GM10248 (cell line): ENCODE results near the gene ZNF784.

Experiments
- CTCF ChIA-PET: fragments of 300-600 bp; sonication (Branson Sonifier 250); formaldehyde crosslinking; extraction: SDS; loops from one replicate; lab custom pipeline; 2021; ENCODE audit warnings: antibody characterized with exemption; lab: Yijun Ruan, JAX
- POLR2A ChIA-PET: fragments of 350-650 bp; sonication (Branson Sonifier 250); formaldehyde crosslinking; extraction: SDS; loops from one replicate; lab custom pipeline; 2020; ENCODE audit warnings: antibody characterized with exemption; lab: Yijun Ruan, JAX
- DNase-seq: peaks from one replicate; pipeline ENCODE4 v3.0.0; 2012; ENCODE audit errors: extremely low spot score
- TF ChIP-seq, protein P1 (sequence below): IDR thresholded peaks from 2 replicates; pipeline ENCODE4 v1.5.1; 2012; ENCODE audit warnings: mild to moderate bottlenecking, low read depth; ENCODE audit errors: extremely low read depth, missing control alignments, control extremely low read depth

ZNF784 gene

DNA sequence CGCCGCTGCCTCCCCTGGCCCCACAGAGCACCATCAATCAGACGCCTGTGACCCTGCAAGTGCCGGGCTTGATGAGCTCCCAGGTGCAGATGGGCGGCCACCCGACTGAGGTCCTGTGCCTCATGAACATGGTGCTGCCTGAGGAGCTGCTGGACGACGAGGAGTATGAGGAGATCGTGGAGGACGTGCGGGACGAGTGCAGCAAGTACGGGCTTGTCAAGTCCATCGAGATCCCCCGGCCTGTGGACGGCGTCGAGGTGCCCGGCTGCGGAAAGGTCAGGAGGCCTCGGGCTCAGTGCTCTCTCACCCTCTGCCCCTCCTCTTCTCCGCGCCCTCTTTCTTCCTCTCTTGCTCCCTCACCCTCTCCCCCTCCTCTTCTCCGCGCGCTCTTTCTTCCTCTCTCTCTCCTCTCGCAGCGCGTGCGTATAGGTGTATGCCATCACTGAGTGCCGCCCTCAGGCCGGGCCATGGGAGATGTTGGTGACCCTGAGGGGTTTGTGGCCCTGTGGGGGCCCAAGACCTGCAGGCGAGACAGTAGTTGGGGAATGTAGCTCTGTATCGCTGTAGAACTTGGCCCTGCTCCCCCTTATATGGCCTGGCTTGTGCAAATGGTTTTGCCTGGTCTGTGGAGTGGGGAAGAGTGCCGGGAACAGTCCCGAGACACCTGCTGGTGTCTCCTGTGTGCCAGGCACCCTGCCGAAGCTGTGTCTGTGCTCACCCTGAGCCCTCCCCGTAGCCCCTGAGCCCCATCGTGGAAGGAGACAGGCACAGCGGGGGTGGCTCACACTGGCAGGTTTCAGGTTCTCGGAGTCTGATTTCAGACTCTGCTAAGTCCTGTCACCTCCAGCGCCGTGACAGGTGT, 45.3 kb upstream of the ZNF784 start:
- POLR2A ChIA-PET, result interaction anchor here (0.7 kb wide), 1 partner anchor 13 kb away, joined by 3 read pairs; no protein-coding TSS in a partner anchor
- CTCF ChIA-PET, result interaction anchor here (1.7 kb wide), 1 partner anchor 37 kb away, joined by 7 read pairs; no protein-coding TSS in a partner anchor
- TF ChIP-seq, protein P1, sequence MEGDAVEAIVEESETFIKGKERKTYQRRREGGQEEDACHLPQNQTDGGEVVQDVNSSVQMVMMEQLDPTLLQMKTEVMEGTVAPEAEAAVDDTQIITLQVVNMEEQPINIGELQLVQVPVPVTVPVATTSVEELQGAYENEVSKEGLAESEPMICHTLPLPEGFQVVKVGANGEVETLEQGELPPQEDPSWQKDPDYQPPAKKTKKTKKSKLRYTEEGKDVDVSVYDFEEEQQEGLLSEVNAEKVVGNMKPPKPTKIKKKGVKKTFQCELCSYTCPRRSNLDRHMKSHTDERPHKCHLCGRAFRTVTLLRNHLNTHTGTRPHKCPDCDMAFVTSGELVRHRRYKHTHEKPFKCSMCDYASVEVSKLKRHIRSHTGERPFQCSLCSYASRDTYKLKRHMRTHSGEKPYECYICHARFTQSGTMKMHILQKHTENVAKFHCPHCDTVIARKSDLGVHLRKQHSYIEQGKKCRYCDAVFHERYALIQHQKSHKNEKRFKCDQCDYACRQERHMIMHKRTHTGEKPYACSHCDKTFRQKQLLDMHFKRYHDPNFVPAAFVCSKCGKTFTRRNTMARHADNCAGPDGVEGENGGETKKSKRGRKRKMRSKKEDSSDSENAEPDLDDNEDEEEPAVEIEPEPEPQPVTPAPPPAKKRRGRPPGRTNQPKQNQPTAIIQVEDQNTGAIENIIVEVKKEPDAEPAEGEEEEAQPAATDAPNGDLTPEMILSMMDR, result no peak
- DNase-seq, result no peak

DNA sequence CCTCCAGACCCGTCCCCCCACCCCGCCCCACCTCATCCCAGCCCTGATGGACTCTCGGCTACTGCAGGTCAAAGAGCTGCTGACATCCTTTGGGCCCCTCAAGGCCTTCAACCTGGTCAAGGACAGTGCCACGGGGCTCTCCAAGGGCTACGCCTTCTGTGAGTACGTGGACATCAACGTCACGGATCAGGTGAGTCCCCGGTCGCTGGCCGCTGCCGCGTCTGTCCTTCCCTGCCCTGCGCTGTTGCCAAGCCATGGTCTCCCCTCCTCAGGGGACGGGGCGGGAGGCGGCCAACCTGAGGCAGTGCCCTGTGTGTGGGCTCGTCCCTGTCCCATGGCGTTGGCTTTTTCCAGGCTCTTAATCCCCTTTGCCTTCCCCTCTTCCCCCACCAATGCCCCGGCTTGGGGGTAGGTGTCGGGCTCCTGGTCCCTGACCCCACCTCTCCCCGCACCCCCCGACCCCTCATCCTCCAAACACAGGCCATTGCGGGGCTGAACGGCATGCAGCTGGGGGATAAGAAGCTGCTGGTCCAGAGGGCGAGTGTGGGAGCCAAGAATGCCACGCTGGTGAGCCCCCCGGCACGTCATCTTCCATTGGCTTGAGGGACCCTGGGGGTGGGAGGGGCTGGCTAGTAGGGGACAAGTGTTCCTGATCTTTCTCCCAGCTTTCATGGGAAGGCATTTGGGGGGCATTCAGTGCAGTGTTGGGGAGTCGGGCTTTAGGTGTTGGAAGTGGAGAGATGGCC, 44.4 kb upstream of the ZNF784 start:
- POLR2A ChIA-PET, result interaction anchor here (0.7 kb wide), 1 partner anchor 12 kb away, joined by 3 read pairs; no protein-coding TSS in a partner anchor
- DNase-seq, result no peak
- TF ChIP-seq, protein P1, result no peak
- CTCF ChIA-PET, result interaction anchor here (1.7 to 2.9 kb wide), 2 partner anchors 14 to 36 kb away, joined by 7 to 8 read pairs; no protein-coding TSS in a partner anchor

DNA sequence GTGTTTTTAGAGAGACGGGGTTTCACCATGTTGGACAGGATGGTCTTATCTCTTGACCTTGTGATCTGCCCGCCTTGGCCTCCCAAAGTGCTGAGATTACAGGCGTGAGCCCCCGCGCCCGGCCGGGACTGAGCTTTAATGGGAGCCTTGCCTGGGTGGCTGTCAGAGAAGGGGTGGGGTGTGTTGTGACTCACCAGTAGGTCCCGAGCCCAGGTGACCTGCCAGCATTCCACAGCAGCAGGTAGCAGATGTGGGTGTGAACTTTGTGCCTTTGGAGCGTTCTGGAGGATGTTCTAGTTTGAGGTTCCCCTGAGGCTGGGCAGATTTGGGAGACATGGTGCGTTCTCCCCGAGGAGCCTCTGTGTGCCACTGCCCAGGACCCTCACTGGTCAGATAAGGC, 43.6 kb upstream of the ZNF784 start:
- TF ChIP-seq, protein P1, result no peak
- POLR2A ChIA-PET, result no interaction called here
- DNase-seq, result no peak
- CTCF ChIA-PET, result interaction anchor here (0.9 to 2.9 kb wide), 3 partner anchors 11 to 35 kb away, joined by 3 to 8 read pairs (median 7); no protein-coding TSS in a partner anchor

DNA sequence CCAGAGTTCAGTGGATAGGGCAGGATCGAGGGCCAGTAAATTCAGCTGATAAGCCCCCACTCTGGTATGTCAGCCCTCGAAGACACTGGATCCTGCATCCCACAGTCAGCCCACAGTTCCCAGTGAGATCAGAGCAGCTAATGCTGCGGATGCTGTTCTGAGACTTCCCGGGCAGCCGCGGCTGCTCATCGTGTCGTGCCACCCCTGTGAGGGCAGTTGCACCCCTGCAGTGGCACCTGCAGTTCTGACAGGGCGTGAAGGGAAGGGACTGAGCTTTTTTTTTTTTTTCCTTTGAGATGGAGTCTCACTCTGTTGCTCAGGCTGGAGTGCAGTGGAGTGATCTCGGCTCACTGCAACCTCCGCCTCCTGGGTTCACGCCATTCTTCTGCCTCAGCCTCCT, 43.1 kb upstream of the ZNF784 start:
- DNase-seq, result no peak
- TF ChIP-seq, protein P1, result no peak
- ChIA-PET POLR2A (interaction anchor here (0.6 kb wide), 1 partner anchor 10 kb away, joined by 6 read pairs; no protein-coding TSS in a partner anchor), CTCF (interaction anchor here (0.9 to 2.9 kb wide), 2 partner anchors 11 to 13 kb away, joined by 3 to 8 read pairs; no protein-coding TSS in a partner anchor)

DNA sequence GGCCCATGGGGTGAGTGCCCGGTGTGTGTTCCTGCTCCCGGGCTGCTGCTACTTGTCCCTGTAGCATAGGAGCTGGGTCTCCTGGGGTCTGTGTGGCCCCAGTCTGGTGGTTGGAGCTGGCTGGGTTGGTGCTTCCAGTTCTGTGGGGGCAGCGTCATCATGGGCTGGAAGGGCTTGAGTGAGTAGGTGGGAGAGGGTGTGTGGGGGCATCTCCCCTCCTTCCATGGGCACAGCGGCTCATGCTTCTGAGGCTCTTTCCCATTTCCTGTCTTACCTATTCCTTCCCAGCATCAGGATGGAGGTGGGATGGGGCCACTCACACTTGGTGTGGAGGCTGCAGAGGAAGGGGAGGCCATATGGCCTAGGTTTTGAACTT, 42.6 kb upstream of the ZNF784 start:
- ChIA-PET POLR2A (interaction anchor here (0.6 kb wide), 1 partner anchor 9 kb away, joined by 6 read pairs; no protein-coding TSS in a partner anchor), CTCF (interaction anchor here (2.9 kb wide), 1 partner anchor 13 kb away, joined by 8 read pairs; no protein-coding TSS in a partner anchor)
- TF ChIP-seq, protein P1, result no peak
- no peak for DNase-seq

DNA sequence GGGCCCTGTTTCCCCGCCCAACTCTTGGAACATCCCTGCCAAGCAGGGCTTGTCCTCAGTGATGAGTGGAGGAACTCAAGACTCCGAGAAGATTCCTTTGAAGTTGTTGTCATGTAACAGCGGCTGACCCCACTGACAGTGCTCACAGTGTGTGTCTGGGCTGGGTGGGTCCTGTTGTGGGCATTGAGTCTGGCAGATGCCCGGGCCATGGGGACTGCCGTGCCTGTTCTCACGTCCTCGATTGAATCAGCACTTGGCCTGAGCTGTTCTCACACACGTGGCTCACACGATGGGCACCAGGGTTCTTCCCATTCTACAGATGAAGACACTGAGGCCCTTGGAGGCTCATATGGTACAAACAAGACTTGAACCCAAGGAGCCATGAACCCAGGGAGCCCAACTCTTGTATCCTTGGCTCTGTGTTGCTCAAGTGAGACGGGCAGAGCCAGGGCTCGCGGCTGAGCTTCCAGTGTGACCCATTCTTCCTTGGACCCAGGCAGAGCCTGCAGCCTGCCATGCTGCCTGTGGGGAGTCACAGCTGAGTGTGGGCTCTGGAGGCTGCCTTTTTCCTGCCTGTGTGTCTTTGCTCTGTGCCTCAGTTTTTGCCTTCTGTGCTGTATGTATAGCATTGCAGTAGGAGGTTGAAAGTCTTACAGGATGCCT, 42.1 kb upstream of the ZNF784 start:
- TF ChIP-seq, protein P1, result no peak
- no peak for DNase-seq
- POLR2A ChIA-PET, result no interaction called here
- CTCF ChIA-PET, result interaction anchor here (1.4 to 2.9 kb wide), 3 partner anchors 10 to 34 kb away, joined by 3 to 8 read pairs (median 5); no protein-coding TSS in a partner anchor
